Kidney epithelial cell (primary cell): ENCODE data around the gene FAXC. TPM values are rescaled to one million over a fixed set of nuclear protein-coding genes. Genes with fewer than 3 reads are reported as not detected.

Source experiments
- DNase-seq: peaks from one replicate; pipeline ENCODE4 v3.0.0-alpha.2; 2010; ENCODE audit warnings: low read depth
- H3K27me3 ChIP-seq: 2 replicates; pipeline ENCODE4 v1.6.0; 2011; ENCODE audit warnings: low read length; ENCODE audit not compliant: control insufficient read depth, insufficient read depth
- H3K36me3 ChIP-seq: 2 replicates; pipeline ENCODE4 v1.5.1; 2011; ENCODE audit warnings: low read length; ENCODE audit not compliant: control insufficient read depth, insufficient read depth
- H3K4me3 ChIP-seq: 2 replicates; pipeline ENCODE4 v1.5.1; 2011; ENCODE audit warnings: low read depth, mild to moderate bottlenecking, control low read depth, low read length
- CTCF ChIP-seq: IDR thresholded peaks from 2 replicates; pipeline ENCODE4 v1.5.1; 2011; ENCODE audit warnings: mild to moderate bottlenecking, moderate library complexity, low read length, control low read depth, inconsistent platforms; ENCODE audit not compliant: insufficient read depth, poor library complexity, severe bottlenecking
- total RNA-seq: library from RNA; depleted of rRNA; stranded (reverse); fragments of >200 nt; gene quantifications from 2 replicates; pipeline ENCODE4 v1.2.3, GENCODE V29; 2015

The FAXC gene
- total RNA-seq, 1 donor from 2014 or later, result 10.1 TPM

- no peak for TF ChIP-seq CTCF
- no peak overlapping the region for H3K4me3 ChIP-seq
- DNase-seq, result no peak
- H3K36me3 ChIP-seq, result no peaks in the 10 kb centered on the region
- H3K27me3 ChIP-seq, result peaks cover 5% of the 10 kb centered on the region
Measured at GRCh38 chr6:99232056-99232455, 117.4 kb downstream of the FAXC start.

GRCh38 chr6:99225172-99225571 is 124.3 kb downstream of the FAXC start:
- no peaks in the 10 kb centered on the region for H3K27me3 ChIP-seq
- DNase-seq, result no peak
- TF ChIP-seq CTCF, result no peak
- no peak overlapping the region for H3K4me3 ChIP-seq
- no peaks in the 10 kb centered on the region for H3K36me3 ChIP-seq

Other genes starting within 250 kb of the FAXC start
- gene COQ3, start 44.5 kb upstream of the FAXC start, total RNA-seq, result 3.3 and 5.0 TPM in 2 replicates
- gene PNISR, start 75.6 kb upstream of the FAXC start, total RNA-seq, result 29.2 and 32.3 TPM in 2 replicates
- gene USP45, start 165.7 kb upstream of the FAXC start, total RNA-seq, result 8.6 and 13.8 TPM in 2 replicates
- 69.8 and 85.9 TPM in 2 replicates for gene CCNC, start 219.0 kb upstream of the FAXC start, total RNA-seq